ENCODE data around the gene F10.

F10 gene

DNA sequence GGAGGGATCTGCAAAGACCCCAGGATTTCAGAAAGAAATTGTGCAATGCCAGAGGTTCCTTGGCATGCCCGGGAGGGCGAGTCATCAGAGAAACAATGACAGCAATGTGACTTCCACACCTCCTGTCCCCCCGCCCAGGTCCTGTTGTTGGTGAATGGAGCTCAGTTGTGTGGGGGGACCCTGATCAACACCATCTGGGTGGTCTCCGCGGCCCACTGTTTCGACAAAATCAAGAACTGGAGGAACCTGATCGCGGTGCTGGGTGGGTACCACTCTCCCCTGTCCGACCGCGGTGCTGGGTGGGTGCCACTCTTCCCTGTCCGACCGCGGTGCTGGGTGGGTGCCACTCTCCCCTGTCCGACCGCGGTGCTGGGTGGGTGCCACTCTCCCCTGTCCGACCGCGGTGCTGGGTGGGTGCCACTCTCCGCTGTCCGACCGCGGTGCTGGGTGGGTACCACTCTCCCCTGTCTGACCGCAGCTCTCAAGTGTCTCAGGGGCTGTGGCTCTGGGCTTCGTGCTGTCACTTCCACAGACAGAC is 5.2 kb upstream of the F10 start:
- TF ChIP-seq L3MBTL2 (conservative IDR thresholded peaks at IDR 0.05) (no peak), BHLHE40 (IDR thresholded peaks at IDR 0.05; ENCODE audit: borderline replicate concordance) (no peak), ELF4 (IDR thresholded peaks at IDR 0.05) (no peak), FOXA1 (IDR thresholded peaks at IDR 0.05) (no peak), FOXM1 (IDR thresholded peaks at IDR 0.05; ENCODE audit: borderline replicate concordance) (no peak), ARNT (IDR thresholded peaks at IDR 0.05) (no peak), SP1 (IDR thresholded peaks at IDR 0.05) (no peak), NFRKB (IDR thresholded peaks at IDR 0.05) (no peak), SUZ12 (IDR thresholded peaks at IDR 0.05) (no peak)
- TF ChIP-seq, protein P1, sequence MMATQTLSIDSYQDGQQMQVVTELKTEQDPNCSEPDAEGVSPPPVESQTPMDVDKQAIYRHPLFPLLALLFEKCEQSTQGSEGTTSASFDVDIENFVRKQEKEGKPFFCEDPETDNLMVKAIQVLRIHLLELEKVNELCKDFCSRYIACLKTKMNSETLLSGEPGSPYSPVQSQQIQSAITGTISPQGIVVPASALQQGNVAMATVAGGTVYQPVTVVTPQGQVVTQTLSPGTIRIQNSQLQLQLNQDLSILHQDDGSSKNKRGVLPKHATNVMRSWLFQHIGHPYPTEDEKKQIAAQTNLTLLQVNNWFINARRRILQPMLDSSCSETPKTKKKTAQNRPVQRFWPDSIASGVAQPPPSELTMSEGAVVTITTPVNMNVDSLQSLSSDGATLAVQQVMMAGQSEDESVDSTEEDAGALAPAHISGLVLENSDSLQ (IDR thresholded peaks at IDR 0.05): no peak
- no peak for DNase-seq (ENCODE audit: extremely low spot score)
- CTCF ChIA-PET: no interaction called here
- POLR2A ChIA-PET: no interaction called here

- no peak for DNase-seq (ENCODE audit: extremely low spot score)
- POLR2A ChIA-PET: no interaction called here
- no peak for TF ChIP-seq FOXA1 (IDR thresholded peaks at IDR 0.05)
- TF ChIP-seq HDGF (IDR thresholded peaks at IDR 0.05; ENCODE audit: borderline replicate concordance): no peak
- no peak for TF ChIP-seq FOXM1 (IDR thresholded peaks at IDR 0.05; ENCODE audit: borderline replicate concordance)
- TF ChIP-seq, protein P1 (IDR thresholded peaks at IDR 0.05): no peak
- TF ChIP-seq ELF4 (IDR thresholded peaks at IDR 0.05): no peak
- no peak for TF ChIP-seq NFRKB (IDR thresholded peaks at IDR 0.05)
- TF ChIP-seq FOXK2 (IDR thresholded peaks at IDR 0.05): no peak
- TF ChIP-seq ARNT (IDR thresholded peaks at IDR 0.05): no peak
- TF ChIP-seq SP1 (IDR thresholded peaks at IDR 0.05): no peak
- TF ChIP-seq L3MBTL2 (conservative IDR thresholded peaks at IDR 0.05): no peak
- TF ChIP-seq ZNF384 (IDR thresholded peaks at IDR 0.05): no peak
- no peak for TF ChIP-seq TARDBP (IDR thresholded peaks at IDR 0.05)
- TF ChIP-seq BHLHE40 (IDR thresholded peaks at IDR 0.05; ENCODE audit: borderline replicate concordance): no peak
- no peak for TF ChIP-seq LEF1 (IDR thresholded peaks at IDR 0.05; ENCODE audit: borderline replicate concordance)
- TF ChIP-seq SUZ12 (IDR thresholded peaks at IDR 0.05): no peak
- no peak for TF ChIP-seq CTBP1 (IDR thresholded peaks at IDR 0.05; ENCODE audit: borderline replicate concordance)
- CTCF ChIA-PET: no interaction called here
Observed at GRCh38 chr13:113117911-113118260, 4.7 kb upstream of the F10 start.

GRCh38 chr13:113118261-113119021 is 4.2 kb upstream of the F10 start:
- CTCF ChIA-PET: no interaction called here
- POLR2A ChIA-PET: no interaction called here
- no peak for DNase-seq (ENCODE audit: extremely low spot score)
- TF ChIP-seq ELF4 (IDR thresholded peaks at IDR 0.05) (no peak), HDGF (IDR thresholded peaks at IDR 0.05; ENCODE audit: borderline replicate concordance) (no peak), BHLHE40 (IDR thresholded peaks at IDR 0.05; ENCODE audit: borderline replicate concordance) (no peak), NFRKB (IDR thresholded peaks at IDR 0.05) (no peak), FOXA1 (IDR thresholded peaks at IDR 0.05) (no peak), SUZ12 (IDR thresholded peaks at IDR 0.05) (no peak), SP1 (IDR thresholded peaks at IDR 0.05) (no peak), LEF1 (IDR thresholded peaks at IDR 0.05; ENCODE audit: borderline replicate concordance) (no peak)
- TF ChIP-seq, protein P1 (IDR thresholded peaks at IDR 0.05): no peak

DNA sequence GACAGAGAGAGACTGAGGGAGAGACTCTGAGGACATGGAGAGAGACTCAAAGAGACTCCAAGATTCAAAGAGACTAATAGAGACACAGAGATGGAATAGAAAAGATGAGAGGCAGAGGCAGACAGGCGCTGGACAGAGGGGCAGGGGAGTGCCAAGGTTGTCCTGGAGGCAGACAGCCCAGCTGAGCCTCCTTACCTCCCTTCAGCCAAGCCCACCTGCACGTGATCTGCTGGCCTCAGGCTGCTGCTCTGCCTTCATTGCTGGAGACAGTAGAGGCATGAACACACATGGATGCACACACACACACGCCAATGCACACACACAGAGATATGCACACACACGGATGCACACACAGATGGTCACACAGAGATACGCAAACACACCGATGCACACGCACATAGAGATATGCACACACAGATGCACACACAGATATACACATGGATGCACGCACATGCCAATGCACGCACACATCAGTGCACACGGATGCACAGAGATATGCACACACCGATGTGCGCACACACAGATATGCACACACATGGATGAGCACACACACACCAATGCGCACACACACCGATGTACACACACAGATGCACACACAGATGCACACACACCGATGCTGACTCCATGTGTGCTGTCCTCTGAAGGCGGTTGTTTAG is 3.3 kb upstream of the F10 start:
- TF ChIP-seq ZNF384 (IDR thresholded peaks at IDR 0.05): no peak
- no peak for TF ChIP-seq ARNT (IDR thresholded peaks at IDR 0.05)
- TF ChIP-seq FOXK2 (IDR thresholded peaks at IDR 0.05): no peak
- TF ChIP-seq L3MBTL2 (conservative IDR thresholded peaks at IDR 0.05): no peak
- CTCF ChIA-PET: no interaction called here

GRCh38 chr13:113119822-113120189 is 2.8 kb upstream of the F10 start:
- POLR2A ChIA-PET: no interaction called here
- CTCF ChIA-PET: no interaction called here
- DNase-seq (ENCODE audit: extremely low spot score): no peak
- TF ChIP-seq HDGF (IDR thresholded peaks at IDR 0.05; ENCODE audit: borderline replicate concordance) (no peak), FOXA1 (IDR thresholded peaks at IDR 0.05) (no peak), NFRKB (IDR thresholded peaks at IDR 0.05) (no peak), SP1 (IDR thresholded peaks at IDR 0.05) (no peak), L3MBTL2 (conservative IDR thresholded peaks at IDR 0.05) (no peak)
- TF ChIP-seq, protein P1 (IDR thresholded peaks at IDR 0.05): no peak

More for the DNA sequence above, 3.3 kb upstream of the F10 start:
- DNase-seq (ENCODE audit: extremely low spot score): no peak
- POLR2A ChIA-PET: no interaction called here

Data from HEK293T (cell line).